ENCODE data around the gene PYGB.

- TF ChIP-seq, protein P1, sequence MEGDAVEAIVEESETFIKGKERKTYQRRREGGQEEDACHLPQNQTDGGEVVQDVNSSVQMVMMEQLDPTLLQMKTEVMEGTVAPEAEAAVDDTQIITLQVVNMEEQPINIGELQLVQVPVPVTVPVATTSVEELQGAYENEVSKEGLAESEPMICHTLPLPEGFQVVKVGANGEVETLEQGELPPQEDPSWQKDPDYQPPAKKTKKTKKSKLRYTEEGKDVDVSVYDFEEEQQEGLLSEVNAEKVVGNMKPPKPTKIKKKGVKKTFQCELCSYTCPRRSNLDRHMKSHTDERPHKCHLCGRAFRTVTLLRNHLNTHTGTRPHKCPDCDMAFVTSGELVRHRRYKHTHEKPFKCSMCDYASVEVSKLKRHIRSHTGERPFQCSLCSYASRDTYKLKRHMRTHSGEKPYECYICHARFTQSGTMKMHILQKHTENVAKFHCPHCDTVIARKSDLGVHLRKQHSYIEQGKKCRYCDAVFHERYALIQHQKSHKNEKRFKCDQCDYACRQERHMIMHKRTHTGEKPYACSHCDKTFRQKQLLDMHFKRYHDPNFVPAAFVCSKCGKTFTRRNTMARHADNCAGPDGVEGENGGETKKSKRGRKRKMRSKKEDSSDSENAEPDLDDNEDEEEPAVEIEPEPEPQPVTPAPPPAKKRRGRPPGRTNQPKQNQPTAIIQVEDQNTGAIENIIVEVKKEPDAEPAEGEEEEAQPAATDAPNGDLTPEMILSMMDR (conservative IDR thresholded peaks at IDR 0.05): no peak
- no peak for TF ChIP-seq ZFX (IDR thresholded peaks at IDR 0.05)
Measured at GRCh38 chr20:25327521-25328235, 79.8 kb downstream of the PYGB start.

All from C4-2B (cell line).